IPS-20b (cell line): Measurements from ENCODE around the gene REM1.
"Not testable (repeated sequence)": the region's sequence is repeated elsewhere in the genome, so short reads cannot be mapped to it uniquely, and the experiment has no call there.

Experiments
- H3K27ac ChIP-seq: one replicate; pipeline ENCODE4 v1.5.1; 2013; ENCODE audit warnings: low read length
- H3K27me3 ChIP-seq: 2 replicates; pipeline ENCODE4 v1.6.1; 2013; ENCODE audit warnings: mild to moderate bottlenecking, low read length, inconsistent platforms; ENCODE audit not compliant: insufficient read depth
- H3K36me3 ChIP-seq: 2 replicates; pipeline ENCODE4 v1.6.1; 2013; ENCODE audit warnings: low read depth, mild to moderate bottlenecking, inconsistent platforms, low read length, moderate library complexity; ENCODE audit not compliant: insufficient read depth
- H3K4me1 ChIP-seq: 2 replicates; pipeline ENCODE4 v1.6.1; 2013; ENCODE audit warnings: mild to moderate bottlenecking, control low read depth, inconsistent platforms, low read length, moderate library complexity; ENCODE audit not compliant: insufficient read depth
- H3K4me3 ChIP-seq: 2 replicates; pipeline ENCODE4 v1.5.1; 2013; ENCODE audit warnings: mild to moderate bottlenecking, low read length, inconsistent platforms
- H3K9ac ChIP-seq: 2 replicates; pipeline ENCODE4 v1.6.1; 2013; ENCODE audit warnings: low read depth, mild to moderate bottlenecking, inconsistent platforms, low read length, moderate library complexity
- H3K9me3 ChIP-seq: 2 replicates; pipeline ENCODE4 v1.6.1; 2013; ENCODE audit warnings: mild to moderate bottlenecking, low read depth, low read length, inconsistent platforms; ENCODE audit not compliant: insufficient read depth

Gene REM1

GRCh38 chr20:31489152-31489551 is 14.1 kb downstream of the REM1 start:
- Histone ChIP-seq H3K27me3 (peaks cover 26% of the 10 kb centered on the region), H3K4me3 (no peak overlapping the region), H3K36me3 (no peaks in the 10 kb centered on the region), H3K4me1 (no peaks in the 10 kb centered on the region), H3K27ac (no peak overlapping the region), H3K9me3 (peaks cover 2% of the 10 kb centered on the region; the same call in 1 of the 2 replicates), H3K9ac (no peak overlapping the region)

GRCh38 chr20:31490752-31491151 is 15.7 kb downstream of the REM1 start:
- Histone ChIP-seq H3K27me3 (peaks cover 10% of the 10 kb centered on the region), H3K4me3 (no peak overlapping the region), H3K4me1 (no peaks in the 10 kb centered on the region), H3K27ac (no peak overlapping the region), H3K9ac (no peak overlapping the region), H3K9me3 (peaks cover 2% of the 10 kb centered on the region; the same call in 1 of the 2 replicates), H3K36me3 (no peaks in the 10 kb centered on the region)

GRCh38 chr20:31494131-31494530 is 19.0 kb downstream of the REM1 start:
- Histone ChIP-seq H3K27me3 (peaks cover 7% of the 10 kb centered on the region; the same call in 1 of the 2 replicates), H3K9ac (no peak overlapping the region), H3K9me3 (peaks cover 2% of the 10 kb centered on the region; the same call in 1 of the 2 replicates), H3K27ac (no peak overlapping the region), H3K36me3 (no peaks in the 10 kb centered on the region), H3K4me3 (no peak overlapping the region), H3K4me1 (no peaks in the 10 kb centered on the region)

- Histone ChIP-seq H3K9me3 (peaks cover 2% of the 10 kb centered on the region; the same call in 1 of the 2 replicates), H3K27ac (no peak overlapping the region), H3K4me1 (no peaks in the 10 kb centered on the region), H3K27me3 (peaks cover 7% of the 10 kb centered on the region; the same call in 1 of the 2 replicates), H3K9ac (no peak overlapping the region), H3K36me3 (no peaks in the 10 kb centered on the region), H3K4me3 (no peak overlapping the region)
These were observed 21.7 kb downstream of the REM1 start for GRCh38 chr20:31496761-31497295.

GRCh38 chr20:31497838-31498540 is 22.9 kb downstream of the REM1 start:
- Histone ChIP-seq H3K9ac (no peak overlapping the region), H3K4me1 (no peaks in the 10 kb centered on the region), H3K36me3 (no peaks in the 10 kb centered on the region), H3K27ac (no peak overlapping the region), H3K27me3 (peaks cover 7% of the 10 kb centered on the region), H3K4me3 (no peak overlapping the region), H3K9me3 (peaks cover 2% of the 10 kb centered on the region; the same call in 1 of the 2 replicates)

- no peak overlapping the region for H3K9ac ChIP-seq
- no peak overlapping the region for H3K4me3 ChIP-seq
- no peaks in the 10 kb centered on the region for H3K9me3 ChIP-seq
- no peaks in the 10 kb centered on the region for H3K36me3 ChIP-seq
- H3K27ac ChIP-seq, result no peak overlapping the region
- no peaks in the 10 kb centered on the region for H3K4me1 ChIP-seq
- peaks cover 7% of the 10 kb centered on the region for H3K27me3 ChIP-seq
These were observed 25.4 kb downstream of the REM1 start for GRCh38 chr20:31500527-31500926.

- H3K27ac ChIP-seq, H3K9ac ChIP-seq, H3K9me3 ChIP-seq, H3K27me3 ChIP-seq, H3K4me1 ChIP-seq, H3K36me3 ChIP-seq, H3K4me3 ChIP-seq: not testable (repeated sequence)
These were observed 28.0 kb downstream of the REM1 start for GRCh38 chr20:31502884-31503673.

GRCh38 chr20:31505903-31506302 is 30.8 kb downstream of the REM1 start:
- no peaks in the 10 kb centered on the region; the same call in none of the 2 replicates for H3K27me3 ChIP-seq
- no peak overlapping the region for H3K27ac ChIP-seq
- no peaks in the 10 kb centered on the region for H3K36me3 ChIP-seq
- no peak overlapping the region for H3K4me3 ChIP-seq
- no peaks in the 10 kb centered on the region for H3K9me3 ChIP-seq
- H3K9ac ChIP-seq, result no peak overlapping the region
- H3K4me1 ChIP-seq, result 0 out of 2 replicates have a peak, but pooled peaks cover 2% of the 10 kb centered on the region

GRCh38 chr20:31508517-31509244 is 33.6 kb downstream of the REM1 start:
- H3K9me3 ChIP-seq, result no peaks in the 10 kb centered on the region
- H3K4me3 ChIP-seq, result no peak overlapping the region
- H3K27me3 ChIP-seq, result no peaks in the 10 kb centered on the region
- H3K9ac ChIP-seq, result no peak overlapping the region
- H3K27ac ChIP-seq, result no peak overlapping the region
- H3K36me3 ChIP-seq, result no peaks in the 10 kb centered on the region
- H3K4me1 ChIP-seq, result 0 out of 2 replicates have a peak, but pooled peaks cover 2% of the 10 kb centered on the region

GRCh38 chr20:31514154-31515071 is 39.3 kb downstream of the REM1 start, which contains the start of gene HM13:
HM13 (plus strand) TSS chr20:31514442; CDS start chr20:31514552, 110 bp downstream.
- Histone ChIP-seq H3K4me3 (peak within 1 kb of the TSS; percentile 97), H3K9ac (peak within 1 kb of the TSS; percentile 97), H3K27me3 (no peaks in the 10 kb centered on the region), H3K36me3 (peaks cover 22% of the 10 kb centered on the region), H3K9me3 (no peaks in the 10 kb centered on the region), H3K27ac (peak within 1 kb of the TSS; percentile 49), H3K4me1 (peaks cover 12% of the 10 kb centered on the region; the same call in 1 of the 2 replicates)
